ENCODE data around the gene SLC16A8.
"Not testable (repeated sequence)": the region's sequence is repeated elsewhere in the genome, so short reads cannot be mapped to it uniquely, and the experiment has no call there.

Gene SLC16A8

DNA sequence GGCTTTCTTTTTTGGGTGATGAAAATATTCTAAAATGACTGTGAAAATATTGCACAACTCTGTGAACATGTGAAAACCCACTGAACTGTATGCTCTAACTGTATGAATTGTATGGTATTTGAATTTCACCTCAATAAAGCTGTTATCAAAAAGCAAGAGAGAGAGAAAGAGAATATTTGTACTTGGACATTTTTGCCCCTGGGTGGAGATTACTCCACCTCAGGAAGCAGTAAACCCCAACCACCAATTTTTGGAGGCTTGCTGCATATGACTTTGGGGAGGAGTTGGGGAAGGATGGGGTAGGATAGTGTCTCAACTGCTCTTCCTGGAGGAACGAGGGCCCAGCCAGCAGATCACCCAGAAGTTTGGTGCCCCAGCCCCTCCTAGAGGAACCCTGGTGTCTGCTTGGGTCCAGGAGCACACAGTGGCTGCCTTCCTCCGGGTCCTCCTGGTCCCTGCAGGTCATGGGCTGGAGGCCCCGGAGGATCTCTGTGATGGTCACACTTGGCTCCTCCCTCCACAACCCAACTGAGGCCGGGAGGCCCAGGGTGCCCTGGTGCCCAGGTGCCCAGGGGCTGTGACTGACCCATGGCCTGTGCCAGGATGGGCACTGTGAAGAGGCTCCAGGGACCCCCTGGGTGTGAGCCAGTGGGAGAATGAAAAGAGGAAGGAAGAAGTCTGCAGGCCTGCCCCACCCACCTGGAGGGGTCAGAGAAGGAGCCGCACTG, 42.1 kb downstream of the SLC16A8 start:
- no peak for DNase-seq

DNA sequence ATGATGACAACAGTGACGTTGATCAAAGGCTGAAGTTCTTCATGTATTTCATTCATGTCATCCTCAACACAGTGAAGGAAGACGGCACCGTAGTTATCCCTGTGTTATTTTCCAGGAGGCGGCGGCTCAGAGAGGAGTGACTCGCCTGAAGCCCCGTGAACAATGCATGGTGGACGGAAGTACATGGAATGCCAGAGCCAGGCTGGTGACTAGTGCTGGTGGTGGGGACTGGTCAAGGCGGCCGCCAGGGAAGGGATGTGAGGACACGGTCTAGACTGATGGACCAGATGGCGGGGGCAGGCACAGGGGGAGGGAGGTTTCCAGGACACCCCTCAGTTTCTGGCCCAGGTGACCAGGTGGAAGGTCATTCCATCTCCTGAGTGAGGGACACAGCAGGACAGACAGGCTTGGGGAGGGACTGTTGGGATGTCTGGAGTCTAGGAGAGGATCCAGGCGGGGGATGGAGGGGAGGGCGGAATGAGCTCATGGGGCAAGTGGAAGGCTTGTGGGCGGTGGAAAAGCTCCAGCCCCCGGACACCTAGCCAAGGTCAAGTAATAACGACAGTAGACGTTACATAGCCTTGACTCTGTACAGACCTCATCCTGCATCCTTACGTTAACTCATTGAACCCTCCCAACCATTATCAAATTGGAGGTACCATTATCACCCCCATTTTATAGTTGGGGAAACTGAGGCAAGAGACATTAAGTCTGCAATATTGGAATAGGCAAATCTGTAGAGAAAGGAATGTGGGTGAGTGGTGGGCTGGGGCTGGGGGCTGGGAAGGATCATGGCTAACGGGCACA, 42.8 kb downstream of the SLC16A8 start:
- no peak for DNase-seq

DNA sequence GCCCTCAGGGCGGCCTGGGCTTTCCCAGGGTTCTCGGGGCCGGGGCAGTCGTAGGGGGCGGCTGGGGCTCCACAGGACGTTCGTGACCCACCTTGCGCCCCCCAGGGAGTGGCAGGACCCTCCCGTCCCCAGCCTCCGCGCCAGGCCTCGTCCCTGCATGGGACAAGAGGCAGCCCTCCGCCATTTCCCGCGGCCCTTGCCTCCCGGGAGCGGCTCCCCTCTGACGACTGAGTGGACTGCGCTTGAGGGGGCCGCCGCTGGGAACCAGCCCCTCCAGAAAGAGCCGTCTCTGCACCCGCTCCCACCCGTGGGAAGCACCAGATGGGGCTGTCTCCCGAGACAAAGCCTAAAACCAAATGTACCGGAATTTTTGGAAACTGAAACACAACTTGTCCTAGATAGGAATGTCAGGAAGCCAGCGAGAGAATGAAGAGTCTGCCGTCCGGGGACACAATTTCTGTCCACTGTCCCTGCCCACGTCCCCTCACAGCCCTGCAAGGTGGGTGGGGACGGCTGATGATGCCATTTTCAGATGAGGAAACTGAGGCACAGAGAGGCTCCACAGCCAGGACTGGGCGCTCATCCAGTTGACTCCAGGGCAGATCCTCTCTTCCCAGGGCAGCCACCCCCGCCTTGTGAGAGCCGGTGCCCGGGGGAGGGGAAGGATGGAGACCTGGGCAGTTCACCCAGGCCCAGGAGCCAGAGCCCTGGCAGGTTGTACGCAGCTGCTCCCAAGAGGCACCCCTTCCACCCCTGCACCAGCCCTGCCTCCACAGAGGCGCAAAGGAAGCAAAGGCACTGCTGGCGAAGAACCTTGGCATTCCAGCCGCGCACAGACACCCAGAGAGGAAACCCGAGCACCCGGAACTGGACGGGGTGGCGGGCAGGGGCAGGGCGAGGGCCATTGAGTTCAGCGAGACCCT, 44.8 kb downstream of the SLC16A8 start:
- no peak for DNase-seq

DNA sequence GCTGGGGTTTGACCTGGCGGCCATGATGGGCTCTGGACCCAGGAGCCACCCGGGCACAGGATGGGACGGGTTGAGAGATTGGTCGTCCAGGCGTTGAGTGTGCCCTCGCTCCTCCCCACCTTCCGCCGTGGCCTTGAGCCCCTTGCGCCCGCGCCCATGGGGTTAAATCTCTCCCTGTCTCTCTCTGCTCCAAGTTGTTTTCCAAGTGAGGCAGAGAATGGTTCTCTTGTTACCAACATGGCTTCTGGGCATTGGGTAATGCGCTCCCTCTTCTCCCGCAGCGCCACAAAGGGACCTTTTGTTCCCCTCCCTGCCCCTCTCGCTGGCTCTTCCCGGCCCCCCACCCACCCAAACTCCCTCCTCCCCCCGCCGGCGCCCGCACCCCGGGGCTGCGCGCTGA, 45.6 kb downstream of the SLC16A8 start:
- no peak for DNase-seq

DNA sequence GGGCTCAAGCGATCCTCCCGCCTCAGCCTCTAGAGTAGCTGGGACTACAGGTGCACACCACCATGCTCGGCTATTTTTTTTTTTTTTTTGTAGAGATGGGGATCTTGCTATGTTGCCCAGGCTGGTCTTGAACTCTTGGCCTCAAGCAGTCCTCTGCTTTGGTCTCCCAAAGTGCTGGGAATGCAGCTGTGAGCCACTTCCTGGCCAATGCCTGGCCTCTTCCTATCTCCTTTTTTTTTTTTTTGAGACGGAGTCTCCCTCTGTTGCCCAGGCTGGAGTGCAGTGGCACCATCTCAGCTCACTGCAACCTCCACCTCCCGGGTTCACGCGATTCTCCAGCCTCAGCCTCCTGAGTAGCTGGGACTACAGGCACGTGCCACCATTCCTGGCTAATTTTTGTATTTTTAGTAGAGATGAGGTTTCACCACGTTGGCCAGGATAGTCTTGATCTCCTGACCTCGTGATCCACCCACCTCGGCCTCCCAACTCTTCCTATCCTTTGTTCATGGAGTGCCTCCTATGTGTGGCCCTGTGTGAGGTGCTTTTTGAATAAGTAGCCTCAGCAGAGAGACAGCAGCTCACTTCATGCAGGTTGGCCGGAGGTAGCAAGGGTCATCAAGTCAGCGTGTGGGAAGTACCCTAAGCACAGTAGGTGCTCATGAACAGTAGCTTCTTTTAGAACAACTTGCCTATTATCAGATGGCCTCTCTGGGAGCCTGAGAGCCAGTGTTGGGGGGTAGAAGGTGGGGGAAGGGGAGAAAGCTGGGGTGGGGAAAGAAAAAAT, 46.4 kb downstream of the SLC16A8 start:
- DNase-seq: not testable (repeated sequence)

DNA sequence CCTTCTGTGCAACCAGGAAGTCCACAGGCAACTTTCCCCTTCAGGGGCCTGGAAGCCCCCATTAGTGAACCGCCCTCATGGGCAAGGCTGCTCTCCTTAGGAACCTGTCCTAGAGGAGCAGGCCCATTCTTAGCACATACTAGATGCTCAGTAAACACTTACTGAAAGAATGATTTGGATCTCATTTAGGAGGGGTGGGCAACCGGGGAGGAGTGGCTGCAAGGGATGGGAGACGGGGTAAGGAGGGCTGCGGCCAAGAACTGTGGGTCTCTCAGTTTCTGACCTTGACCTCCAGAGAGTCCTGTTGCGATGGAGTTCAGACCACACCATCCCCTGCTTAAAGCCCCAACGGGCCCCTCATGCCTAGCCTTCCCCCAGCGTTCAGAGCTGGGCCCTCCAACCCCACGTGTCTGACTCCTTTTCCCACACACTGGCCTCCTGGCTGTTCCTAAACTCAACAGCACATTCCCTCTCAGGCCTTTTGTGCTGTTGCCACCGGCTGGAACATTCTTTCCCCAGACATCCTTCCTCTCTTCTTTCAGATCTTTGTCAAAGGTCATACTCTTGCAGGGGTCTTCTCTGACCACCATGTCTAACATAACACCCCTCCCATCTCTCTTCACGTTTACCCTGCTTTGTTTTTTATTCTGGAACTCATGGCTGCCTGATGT, 47.5 kb downstream of the SLC16A8 start:
- no peak for DNase-seq

DNA sequence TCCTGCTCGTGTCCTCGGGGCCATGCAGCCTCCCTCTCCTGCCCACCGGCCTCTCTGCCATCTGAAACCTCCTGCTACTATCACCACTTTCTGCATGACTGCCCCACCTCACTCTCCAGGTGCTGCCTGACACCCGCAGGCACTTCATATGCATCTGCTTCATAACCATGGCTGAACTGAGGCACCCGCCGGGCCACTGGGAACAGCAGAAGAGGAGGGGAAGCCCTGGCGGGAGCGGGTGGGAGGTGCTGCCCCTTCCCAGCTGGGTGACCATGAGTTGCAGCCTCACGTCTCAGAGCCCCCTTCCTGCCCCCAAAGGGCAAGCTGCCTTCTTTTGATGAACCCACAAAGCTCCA, 48.5 kb downstream of the SLC16A8 start:
- DNase-seq: no peak

DNA sequence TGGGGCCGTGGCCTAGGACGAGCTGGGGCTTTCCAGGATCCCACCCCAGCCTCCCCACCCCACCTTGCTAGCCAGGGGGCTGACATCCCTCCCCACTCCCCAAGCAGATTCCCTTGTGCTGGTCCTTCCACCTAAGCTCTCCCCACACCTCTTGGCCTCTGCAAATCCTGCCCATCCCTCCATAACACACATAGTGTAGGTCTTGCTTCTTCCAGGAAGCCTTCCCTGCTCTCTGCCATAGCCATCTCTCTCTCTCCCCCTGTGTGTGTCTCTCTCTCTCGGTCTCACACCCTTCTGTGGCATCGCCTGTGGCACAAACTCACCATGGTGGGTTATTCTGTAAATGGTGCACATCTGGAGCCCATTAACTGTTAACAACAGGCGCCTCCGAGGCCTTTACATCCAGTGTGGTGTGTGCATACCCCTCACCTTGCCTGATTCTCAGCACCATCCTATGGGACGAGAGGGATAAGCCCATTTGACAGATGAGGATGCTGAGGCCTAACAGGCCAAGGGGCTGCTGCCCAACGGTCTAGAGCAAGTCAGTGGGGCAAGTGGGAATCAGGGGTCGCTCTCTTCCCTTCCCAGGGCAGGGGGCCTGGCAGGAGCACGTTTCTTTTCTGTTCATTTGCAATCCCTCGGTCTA, 49.0 kb downstream of the SLC16A8 start:
- no peak for DNase-seq

DNA sequence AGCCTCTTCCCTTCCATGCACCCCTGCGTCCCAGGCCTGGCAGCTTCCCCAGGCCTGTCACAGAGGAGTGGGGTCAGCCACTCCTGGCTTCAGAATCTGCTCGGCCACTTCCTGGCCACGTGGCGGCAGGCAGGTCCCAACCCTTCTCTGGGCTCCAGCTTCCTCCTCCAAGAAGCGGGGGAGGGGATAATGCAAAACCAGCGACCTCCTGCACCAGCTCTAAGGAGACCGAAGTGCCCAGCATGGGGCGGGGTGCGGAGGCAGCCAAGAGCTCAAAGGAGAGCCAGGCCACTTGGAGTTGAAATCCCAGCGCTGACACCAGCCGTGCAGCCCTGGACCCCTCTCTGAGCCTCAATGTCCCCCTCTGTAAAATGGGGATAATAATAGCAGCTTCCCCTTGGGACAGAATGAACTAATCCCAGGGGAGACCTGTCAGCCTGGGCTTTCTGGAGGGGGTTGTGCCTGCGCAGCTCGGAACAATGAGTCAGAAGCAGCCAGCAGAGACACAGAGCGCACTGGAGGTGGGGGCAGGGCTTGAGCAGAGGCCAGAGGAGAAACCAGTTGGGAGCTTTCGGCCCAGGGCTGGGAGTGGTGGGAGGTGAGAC, 49.6 kb downstream of the SLC16A8 start:
- no peak for DNase-seq

DNA sequence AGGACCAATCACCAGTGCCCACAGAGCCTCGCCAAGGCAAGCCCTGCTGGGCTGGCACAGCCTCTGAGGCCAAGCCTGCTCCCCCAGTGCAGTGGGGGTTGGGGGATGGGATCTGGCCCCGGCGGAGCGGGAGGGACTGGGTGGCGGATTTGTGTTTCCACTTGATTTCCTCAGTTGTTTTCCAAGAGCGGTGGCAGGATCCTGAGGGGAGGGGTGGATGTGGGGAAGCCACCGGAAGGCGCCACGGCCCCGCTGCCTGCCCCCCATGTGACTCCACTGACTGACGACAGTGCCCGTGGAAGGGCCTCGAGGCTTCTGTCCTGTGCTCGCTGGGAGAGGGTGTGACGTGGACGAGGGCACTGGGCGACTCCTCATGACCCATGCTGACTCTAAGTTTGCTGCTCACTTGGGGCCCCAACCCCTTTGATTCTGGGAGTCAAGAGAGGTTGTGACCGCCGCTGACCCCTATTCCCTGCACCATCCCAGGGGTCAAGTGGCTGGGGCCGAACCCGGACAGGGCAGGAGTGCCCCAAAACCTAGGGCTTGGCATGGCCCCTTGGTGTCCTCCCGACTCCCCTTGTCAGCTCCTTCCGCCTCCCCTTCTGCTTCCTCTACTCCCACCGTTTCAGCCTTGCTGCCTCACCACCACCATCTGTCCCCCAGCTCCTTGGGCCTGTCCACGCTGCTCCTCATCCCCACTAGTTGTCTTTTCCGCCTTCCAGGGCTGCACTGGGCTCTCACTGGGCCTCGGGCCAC, 50.3 kb downstream of the SLC16A8 start:
- no peak for DNase-seq

DNA sequence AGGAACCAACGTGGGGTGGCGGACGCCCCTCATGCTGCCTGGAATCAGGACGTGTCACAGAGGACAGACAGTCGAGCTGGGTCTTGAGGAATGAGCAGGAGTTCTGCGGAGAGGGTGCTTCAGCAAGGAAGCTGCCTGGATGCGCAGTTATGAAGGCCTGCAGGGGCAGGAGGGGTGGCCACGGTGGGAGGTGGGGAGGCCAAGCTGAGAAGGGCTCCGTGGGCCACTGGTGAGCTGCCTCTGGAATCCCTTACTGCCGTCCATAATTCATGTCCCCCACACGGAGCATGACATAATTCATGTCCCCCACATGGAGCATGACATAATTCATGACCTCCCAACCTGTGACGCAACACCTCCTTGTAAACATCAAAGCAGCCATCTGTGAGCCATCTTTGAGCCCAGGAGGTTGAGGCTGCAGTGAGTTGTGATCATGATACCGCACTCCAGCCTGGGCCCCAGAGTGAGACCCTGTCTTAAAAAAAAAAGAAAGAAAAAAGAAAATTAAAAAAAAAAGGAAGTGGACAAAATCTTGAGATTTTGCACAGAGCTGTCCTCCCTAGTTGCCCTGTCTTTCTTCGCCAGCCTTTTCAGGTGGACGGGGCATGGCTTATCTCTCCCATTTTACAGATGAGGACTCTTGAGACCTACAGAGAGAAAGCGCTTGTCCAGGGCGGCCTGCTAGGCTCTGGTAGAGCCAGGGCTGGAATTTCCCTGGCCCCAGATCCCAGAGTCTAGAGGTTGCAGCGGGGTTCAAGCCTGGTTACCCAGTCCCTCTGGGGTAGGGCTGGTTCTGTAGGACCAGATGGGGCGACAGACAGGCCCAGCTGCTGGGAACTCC, 51.1 kb downstream of the SLC16A8 start:
- no peak for DNase-seq

DNA sequence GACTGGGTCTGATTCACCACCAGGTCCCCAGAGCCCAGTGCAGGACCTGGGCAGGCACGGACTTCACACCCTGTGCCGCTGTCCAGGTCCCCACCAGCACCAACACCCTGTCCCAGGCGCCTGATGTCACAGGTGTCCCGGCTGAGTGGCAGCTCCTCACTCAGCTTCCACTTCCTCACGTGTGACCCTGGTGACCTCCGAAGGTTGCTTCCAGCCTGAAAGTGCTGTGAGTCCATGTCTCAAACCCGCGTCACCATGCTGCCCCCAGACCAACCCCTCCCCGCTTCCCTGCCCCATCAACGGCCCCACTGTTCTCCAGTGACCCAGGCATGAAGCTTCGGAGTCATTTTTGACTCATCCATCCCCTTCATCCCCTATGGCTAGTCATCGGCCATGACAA, 52.5 kb downstream of the SLC16A8 start:
- DNase-seq: no peak

DNA sequence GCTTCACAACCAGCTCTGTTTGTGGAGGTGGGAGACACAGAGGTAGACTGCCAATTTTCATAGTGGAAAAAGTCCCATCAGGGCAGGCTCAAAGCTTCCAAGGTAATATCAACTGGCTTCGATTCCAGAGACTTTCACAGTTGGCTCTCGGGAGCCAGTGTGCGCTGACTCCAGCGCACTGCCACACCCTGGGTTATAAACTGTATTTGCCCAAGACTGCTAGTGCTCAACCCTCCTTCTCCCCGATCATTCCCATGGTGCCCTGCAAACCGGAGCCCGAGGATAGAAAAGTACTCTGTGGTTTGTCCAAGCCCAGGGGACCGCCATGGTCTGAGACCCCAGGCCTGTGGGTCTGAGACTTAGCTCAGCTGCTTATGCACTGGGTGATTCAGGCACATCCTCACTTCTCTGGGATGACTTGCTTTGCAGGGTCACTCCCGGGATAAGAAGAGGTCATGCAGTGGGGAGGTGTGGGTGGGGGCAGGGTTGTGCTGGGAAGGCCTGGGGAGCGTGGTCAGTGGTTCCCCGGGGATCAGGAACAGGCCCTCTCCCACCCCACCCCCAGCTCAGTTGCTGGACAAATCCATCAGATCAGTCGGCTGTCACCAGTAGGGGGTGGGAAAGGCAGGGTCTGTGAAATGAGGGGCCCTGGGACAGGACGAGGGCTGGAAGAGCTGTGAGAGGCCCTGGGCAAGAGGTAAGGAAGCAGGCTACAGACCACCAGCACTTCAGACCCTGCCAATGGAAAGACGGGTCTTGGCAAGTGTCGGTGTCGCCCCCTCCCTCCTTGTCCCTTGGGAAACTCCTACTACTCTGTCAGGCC, 53.5 kb downstream of the SLC16A8 start:
- DNase-seq: no peak

DNA sequence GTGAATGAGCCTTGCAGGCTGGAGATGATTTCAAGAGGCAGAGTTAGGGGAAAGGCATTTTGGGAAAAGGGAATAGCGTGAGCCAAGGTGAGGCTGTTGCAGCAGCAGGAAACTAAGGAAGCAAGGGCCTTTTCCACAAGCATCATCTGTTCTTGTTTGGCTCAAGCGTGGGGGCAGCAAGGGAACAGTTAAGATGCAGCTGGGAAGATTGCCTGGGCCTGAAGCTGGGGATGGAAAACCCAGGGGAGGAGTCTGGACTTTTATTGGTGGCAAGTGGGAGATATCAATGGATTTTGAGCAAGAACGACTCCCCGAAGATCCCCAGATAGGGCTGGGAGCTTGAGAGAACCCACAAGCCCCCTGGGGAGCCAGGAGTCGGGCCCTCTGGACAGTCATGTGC, 54.1 kb downstream of the SLC16A8 start:
- no peak for DNase-seq

DNA sequence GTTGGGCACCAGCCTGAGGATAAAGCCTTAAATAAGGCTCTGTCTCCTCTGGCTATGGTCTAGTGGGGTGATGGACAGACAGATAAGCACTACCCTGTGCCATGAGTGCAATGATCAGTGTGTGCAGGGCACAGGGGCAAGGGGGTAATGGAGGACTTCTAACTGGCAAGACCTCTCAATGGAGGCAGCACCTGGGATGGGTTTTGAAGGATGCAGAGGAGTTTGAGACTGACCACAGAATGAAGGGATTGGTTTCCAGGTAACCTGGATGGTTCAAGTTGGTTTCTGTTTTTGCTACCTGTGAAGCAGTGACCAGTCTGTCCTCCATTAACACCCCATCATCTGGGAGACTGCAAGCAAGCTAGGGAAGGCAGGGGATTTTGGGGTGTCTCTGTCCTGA, 54.6 kb downstream of the SLC16A8 start:
- DNase-seq: no peak

DNA sequence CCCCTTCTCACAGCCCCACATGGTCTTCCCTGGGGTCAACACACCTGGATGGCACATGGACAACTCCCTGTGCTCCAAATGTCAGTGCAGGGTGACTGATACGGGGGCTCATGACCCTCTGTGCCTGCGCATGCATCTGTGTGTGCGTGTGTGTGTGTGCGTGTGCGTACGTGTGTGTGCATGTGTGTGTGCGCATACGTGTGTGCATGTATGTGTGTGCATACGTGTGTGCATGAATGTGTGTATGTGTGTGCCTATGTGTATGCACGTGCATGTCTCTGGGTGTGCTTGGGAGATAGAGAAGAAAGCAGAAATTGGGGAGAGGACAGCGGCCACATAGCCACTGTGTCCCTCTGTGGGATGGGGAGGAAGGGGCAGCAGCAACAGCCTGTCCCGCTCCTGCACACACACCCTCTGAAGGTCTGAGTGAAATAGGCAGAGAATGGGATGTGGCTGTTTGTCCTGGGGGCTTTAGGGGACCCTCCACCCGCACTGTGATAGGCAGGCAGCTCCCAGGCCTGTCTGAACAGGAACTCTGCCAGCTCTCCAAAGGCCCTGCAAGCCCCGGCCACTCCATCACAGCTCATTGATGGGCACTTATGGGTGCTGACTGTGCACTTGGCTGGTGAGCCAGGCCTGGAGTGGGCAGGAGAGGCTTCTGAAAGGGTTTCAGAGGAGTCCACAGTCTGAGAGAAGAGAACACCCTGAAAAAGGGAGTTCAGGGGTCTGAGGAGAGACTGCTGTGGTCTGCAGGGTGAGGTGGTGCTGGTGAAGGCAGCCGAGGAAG, 55.4 kb downstream of the SLC16A8 start:
- peak; percentile 12 for DNase-seq
